Smooth muscle cell of the brain vasculature (primary cell): Measurements from ENCODE around the gene CCDC6.
A peak's percentile ranks its signal among the peaks of the same experiment; 100 is the strongest.
"Not testable (repeated sequence)": the region's sequence is repeated elsewhere in the genome, so short reads cannot be mapped to it uniquely, and the experiment has no call there.

Experiments
- DNase-seq: peaks from one replicate; pipeline ENCODE4 v3.0.0-alpha.2; 2012; ENCODE audit warnings: low read depth, low spot score

The CCDC6 gene

DNA sequence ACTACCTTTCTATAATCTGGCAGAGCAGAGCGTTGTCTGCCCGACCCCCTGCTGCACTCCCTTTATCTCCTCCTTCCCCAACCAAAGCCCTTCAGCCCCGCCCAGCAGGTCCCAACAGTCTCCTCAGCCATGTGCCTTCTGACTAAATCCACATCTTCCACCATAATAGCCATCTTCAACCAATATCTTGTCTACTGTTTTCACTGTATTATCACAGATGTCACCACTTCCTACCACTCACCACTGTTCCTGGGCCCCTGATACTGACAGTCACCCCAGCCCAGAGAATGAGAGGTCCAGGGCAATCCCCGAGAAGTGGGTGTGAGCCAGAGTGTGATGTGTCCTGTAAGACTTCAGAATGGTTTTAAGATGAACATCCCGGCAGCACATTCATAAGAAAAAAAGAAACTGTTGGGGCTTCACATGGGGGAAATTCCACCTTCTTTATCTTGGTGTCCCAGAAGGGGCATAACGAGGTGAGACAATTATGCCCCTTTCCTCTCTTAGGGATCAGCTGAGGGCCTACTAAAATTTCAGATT, 25.3 kb downstream of the CCDC6 start:
- no peak for DNase-seq

DNA sequence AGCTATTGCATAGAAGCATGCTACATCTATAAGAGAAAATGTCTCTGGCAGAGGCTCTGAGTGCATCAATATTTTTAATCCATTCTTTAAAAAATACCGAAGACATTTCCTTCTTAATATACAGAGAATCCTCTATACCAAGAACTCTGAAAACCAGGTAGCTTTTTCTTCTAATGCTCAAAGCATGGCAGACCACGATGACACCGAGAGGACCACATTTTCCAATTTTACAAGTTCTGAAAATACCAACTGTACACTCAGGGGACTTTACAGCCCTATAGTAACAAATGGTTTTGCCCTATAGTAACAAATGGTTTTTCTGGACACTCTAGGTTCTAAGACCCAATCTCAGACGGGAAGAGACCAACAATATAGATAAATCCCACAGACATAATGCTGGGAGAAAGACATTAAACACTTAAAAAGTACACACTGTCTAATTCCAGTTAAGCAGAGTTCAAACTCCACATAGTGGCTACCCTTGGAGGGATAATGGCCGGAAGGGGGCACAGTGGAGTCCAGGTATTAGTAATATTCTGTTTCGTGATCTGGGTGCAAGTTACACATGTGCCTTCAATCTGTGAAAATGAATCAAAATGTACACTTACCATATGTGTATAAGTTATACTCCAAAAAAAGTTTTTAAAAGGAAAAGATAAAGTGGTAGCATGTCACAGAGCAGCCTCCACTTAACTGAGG, 26.2 kb downstream of the CCDC6 start:
- DNase-seq = no peak

DNA sequence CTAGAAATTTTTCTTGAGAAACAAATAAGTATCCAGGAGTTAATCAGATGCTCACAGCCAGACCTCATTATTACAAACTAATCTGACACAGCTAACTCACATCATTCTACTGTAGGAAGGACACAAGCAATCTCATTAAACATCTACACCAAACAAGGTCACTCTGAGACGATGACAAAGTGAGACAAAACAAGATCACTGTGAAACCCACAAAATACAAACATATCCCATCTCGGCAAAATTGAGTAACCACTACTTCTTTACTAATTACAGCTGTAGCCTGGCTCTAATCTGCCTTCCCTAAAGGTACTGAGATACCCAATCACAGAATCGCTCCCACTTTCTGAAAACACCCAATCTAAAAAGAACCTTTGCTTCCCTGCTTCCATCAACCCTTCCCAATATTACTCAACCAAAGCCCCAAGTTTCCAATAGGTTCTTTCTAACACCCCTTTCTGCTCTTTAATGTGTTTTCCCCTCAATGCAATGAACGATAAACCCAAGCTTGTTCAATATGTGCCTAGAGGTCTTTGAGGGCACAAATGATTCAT, 26.9 kb downstream of the CCDC6 start:
- DNase-seq = no peak

DNA sequence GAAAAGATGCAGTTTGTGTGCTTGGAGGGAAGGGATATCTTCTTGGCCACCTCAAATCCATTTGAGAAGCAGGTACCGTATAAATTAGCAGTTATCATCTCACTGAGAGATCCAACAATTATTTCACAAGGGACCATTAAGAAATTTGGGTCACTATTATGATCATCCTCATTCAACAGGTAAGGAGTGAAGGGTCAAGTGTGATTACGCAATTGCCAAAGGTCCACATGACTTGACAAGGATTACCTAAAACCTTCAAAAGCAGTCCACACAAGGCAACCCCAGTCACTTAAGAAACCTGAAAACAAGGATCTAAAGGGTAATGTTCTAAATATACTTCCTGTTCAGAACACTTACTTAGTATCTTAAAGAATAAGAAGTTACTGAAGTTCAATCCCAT, 27.4 kb downstream of the CCDC6 start:
- DNase-seq = no peak

DNA sequence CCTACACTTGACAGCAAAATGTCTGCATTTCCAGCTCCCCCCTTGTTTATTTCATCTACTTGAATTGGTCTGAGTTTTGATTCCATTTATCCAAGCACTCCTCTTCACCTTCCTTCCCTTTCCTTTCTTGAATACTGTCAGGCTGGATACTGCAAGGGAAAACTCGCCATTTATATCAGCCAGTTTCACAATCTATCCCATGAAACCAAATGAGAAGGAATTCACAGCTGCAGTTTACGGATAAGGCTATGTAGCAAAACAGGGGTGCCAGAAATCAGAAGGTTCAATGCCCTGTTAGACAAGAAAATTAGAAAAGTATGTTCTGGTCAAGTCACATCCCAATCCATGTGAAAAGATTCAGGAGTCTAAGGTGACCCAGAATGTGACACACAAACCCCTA, 28.1 kb downstream of the CCDC6 start:
- DNase-seq = no peak

DNA sequence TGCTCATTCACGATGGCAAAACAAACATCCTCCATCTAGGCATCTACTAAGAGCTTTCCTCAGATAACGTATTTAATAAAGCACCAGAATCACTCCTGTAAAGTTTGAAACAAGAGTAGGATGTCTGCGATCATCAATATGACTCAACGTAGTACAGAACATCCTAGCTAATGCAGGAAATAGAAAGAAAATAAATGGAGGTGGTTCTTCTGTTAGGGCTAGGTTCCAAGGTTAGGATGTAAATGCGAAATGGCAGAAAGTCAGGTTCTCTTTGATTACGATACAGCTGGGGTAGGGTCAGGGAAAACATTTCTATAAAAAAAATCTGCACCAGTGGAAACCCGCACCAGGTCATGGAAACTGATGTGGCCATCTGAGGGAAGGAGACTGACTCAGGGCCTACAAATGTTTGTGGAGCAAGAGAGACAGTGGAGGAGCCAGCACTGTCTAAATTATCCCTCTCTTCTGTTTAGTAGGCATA, 29.1 kb downstream of the CCDC6 start:
- DNase-seq = no peak

DNA sequence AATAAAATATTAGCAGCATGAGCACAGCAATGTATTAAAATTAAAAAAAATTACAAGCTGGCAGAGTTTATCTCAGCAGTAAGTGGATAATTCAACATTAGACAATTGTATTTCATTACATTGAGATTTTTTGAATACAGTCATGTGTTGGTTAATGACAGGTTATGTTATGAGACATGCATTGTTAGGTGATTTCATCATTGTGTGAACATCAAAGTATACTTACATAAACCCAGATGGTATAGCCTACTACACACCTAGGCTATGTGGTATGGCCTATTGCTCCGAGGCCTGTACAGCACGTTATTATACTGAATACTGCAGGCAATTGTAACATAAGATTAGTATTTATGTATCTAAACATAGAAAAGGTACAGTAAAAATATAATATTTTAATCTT, 29.7 kb downstream of the CCDC6 start:
- no peak for DNase-seq

DNA sequence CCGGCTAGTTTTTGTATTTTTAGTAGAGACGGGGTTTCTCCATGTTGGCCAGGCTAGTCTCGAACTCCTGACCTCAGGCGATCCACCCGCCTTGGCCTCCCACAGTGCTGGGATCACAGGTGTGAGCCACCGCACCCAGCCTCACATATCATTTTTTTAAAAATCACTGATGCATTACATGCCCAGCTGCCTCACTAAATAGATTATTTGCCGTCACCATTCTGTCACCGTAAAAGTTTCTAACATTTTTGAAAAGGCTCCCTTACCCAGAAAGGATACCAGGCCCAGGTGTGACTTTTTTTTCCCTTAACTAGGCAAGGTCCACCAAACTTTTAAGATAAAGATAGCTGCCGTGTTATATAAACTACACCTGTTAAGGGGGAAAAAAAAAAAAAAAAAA, 30.1 kb downstream of the CCDC6 start:
- DNase-seq = not testable (repeated sequence)

DNA sequence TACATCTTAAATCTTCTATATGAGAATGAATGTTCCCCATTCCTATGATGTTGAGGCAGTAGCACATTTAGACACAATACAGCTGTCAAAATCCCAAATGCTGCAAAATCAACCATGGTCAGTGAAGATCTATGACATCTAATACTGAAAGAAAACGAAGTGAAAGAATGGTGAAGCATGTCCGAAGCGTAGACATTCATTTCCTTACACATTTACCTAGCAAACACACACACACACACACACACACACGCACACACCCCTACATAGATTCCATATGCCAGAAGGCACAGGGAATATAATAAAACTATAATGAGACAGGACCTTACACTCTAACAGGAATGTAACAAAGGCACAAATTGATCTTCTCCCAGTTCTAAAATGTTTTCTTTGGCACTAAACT, 32.5 kb downstream of the CCDC6 start:
- no peak for DNase-seq

DNA sequence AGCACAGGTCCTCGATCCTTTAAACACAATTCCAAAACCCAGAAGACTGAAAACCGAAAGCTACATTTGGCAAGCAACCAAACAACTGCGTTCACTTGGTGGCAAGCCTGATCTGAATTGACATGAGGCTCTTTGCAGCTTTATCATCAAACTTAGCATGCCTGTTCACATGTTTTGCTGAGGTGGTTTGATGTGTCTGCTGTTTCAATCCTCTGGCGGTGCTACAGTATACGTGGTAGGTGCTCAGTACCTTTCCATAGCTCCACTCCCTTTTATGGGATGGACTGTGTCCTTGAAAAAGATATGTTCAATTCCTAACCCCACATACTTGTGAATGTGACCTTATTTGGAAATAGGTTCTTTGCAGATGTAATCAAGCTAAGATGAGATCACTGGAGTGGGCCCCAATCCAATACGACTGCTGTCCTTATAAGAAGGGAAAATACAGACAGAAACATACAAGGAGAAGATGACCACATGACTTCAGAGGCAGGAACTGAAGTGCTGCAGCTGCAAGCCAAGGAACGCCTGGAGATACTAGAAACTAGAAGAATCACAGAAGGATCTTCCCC, 33.4 kb downstream of the CCDC6 start:
- DNase-seq = peak; percentile 3

DNA sequence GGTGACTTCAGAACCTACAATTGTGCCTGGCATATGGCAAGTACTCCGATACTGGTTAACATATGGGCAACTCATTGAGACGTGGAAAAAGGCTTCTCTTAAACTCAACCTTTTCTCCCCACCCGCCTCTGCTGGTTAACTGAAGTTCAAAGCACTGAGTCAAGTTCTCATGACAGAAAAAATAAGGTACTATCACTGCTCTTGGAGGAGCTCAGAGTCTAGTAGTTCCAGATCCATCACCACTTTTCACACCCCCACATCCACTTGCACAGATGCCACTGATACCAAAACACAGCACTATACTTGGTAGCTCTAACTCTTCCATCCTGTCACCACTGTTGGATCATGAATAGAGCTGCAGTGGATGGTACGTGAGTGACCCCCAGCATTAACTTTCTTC, 36.2 kb downstream of the CCDC6 start:
- no peak for DNase-seq

DNA sequence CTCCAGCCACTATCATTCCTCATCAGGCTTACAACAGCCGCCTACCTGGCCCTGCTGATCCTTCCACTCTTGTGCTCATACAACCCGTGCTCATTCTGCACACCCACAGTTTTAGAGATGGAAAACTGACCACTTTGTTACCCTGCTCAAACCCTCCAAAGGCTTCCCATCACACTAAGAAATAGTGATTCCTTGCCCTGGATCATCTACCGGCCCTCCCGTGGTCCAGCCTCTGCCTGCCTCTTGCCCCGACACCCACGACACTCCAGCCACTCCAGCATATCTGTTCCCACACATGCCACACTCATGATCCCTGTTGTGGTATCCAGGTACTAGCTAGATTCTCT, 36.8 kb downstream of the CCDC6 start:
- no peak for DNase-seq

DNA sequence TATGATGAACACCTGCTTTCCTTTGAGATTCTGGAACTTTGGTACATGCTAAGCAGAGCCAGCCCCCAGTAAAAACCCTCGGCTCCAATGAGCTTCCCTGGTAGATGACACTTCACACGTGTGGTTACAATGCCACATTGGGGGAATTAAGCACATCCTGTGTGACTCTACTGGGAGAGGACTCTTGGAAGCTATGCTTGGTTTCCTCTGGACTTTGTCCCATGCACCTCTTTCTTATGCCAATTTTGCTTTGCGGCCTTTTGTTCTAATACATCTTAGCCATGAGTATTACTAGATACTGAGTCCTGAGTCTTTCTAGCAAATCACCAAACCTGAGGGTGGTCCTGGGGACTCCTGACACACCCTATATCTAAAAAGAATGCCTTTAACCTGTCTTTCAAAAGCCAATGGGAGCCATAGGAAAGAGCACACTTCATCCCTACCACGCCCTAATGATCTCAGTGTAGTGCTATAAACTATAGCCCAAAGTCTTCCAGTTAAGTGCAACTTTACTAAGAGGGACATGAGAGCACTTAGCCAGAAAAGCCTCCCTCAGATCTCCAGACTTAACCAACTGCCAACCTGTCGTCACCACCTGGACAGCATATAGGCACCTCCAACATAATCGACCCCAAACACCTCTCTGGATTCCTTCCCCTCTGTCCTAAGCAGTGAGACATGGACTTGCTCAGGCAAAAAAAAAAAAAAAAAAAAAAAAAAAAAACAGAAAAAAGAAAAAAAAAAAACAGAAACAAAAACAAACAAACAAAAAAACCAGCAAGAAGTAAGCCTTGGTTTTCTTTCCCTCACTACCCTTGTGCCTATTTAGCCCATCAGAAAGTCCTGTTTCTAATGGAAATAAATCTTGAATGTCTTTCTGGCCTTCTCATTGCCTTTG, 37.4 kb downstream of the CCDC6 start:
- DNase-seq = no peak

DNA sequence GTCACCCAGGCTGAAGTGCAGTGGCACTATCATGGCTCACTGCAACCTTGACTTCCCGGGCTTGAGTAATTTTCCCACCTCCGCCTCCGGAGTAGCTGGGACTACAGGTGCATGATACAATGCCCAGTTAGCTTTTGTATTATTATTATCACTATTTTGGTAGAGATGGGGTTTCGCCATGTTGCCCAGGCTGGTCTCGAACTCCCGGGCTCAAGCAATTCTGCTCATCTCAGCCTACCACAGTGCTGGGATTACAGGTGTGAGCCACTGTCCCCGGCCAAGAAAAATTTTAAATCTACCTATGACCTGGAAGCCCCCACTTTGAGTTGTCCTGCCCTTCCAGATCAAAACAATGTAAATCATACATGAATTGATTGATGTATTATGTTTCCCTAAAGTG, 38.8 kb downstream of the CCDC6 start:
- DNase-seq = no peak

DNA sequence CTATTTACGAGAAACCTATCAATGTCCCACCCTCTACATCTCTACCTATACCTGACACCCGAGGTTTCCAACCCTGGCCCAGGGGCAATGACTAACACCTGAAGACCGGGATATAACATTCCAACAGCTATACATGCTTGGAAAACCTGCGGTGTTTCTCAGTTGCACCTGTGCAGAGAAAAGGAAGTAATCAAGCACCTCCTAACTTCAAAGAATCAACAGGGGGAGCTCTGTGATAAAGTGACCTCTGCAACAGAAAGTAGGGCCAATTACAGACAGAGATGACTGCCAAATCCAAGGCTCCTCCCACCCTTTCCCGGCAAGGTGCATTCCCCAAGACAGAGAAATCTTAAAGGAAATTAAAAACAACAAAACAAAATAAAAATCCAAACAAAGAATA, 41.3 kb downstream of the CCDC6 start:
- DNase-seq = no peak

DNA sequence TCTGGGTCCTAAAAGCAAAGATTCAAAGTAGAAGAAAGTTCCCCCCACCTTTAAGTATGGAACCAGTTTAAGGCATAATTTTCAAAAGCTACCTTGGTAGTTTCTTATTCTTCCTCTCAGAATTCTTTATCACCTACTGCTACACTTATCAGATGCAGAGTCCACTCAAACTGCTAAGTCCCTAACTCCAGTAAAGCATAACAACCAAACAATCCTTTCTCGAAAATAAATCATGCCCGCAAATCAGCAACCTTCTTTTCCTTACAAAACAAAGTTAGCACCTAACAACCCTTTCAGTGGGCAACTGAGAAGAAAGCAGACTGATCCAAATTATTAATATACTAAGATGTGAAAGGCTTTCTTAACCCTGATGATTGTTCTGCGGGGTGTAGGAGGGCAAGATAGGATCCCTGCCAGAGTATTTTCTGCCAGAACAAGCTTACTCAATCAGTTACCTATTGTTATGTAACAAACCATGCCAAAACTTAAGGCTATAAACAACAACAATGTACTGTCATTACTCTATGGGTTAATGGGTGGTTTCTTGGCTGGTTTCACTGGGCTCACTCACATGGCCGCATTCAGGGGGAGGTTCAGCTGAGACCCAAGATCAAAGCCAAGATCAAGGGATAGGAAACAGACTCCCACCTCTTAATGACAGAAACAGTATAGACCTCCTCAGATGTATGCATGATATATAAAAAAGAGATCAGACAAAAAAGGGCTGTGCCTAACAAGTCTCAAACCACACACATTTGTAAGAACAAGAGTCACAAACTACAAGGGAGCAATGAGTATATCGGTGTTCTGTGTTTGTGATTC, 42.0 kb downstream of the CCDC6 start:
- no peak for DNase-seq

DNA sequence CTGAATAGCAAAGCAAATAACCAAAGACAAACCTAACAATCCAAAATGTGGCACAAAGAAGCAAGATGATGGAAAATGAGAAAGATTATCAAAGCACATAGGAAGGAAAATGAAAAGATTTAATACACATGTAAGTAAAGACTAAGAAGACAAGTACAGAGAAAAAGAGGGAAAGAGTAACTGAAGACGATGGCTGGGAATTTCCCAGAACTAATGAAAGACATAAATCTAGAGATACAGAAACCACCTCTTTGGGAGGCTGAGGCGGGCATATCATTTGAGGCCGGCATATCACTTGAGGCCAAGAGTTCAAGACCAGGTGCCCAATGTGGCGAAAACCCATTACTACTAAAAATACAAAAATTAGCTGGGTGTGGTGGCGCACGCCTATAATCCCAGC, 46.8 kb downstream of the CCDC6 start:
- DNase-seq = no peak

DNA sequence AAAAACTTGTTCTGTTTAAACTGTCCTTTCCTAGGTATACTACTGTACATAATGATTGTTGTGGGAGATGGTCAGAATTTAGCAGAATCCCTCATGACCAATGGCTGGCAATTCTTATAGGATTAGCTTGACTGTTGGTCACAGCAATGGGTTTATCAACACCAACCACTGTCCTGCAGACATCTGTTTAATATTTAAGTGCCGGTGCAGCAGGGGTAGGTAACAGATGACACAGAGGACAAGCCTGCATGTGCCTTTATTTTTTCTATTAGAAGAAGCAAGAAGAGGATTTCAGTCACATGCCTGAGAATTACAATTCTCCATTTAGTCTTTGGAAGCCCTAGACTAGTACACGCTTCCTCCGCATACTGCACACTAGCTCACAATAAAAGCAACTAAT, 48.4 kb downstream of the CCDC6 start:
- DNase-seq = no peak

DNA sequence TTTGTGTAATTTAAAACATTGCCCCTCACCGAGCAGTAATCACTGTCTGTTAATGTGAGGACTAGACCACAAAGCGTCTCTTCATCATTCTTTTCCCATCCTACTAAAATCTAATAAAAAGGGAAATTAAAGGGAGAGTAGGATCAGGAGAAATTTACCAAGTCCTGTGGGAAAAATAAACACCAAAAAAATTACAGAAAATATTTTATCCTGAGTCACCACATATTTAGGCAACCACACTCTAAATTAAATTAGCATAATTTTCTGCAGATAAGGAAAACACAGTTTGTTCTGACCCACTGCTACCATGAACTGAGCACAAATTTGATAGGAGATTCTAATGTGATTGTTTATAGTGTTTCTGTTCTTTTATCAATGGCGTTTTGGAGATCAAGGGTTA, 49.3 kb downstream of the CCDC6 start:
- no peak for DNase-seq

DNA sequence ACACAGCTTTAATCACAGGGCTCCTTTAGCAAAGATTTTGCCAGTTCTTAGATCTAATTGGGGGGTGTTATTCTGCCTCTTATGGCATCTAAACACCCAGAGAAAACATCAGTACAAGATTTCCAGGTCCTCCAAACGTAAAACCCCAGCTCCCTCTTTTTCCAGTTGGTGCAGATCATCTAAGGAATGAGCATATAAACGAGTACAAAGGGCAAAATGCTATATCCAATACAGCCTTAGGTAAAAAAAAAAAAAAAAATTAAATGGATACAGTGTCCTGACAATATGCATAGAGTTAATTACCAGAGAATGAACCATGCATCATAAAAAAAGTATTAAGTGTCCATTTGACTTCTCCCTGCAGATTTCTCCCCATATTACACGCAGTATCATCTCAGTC, 50.3 kb downstream of the CCDC6 start:
- DNase-seq = no peak

DNA sequence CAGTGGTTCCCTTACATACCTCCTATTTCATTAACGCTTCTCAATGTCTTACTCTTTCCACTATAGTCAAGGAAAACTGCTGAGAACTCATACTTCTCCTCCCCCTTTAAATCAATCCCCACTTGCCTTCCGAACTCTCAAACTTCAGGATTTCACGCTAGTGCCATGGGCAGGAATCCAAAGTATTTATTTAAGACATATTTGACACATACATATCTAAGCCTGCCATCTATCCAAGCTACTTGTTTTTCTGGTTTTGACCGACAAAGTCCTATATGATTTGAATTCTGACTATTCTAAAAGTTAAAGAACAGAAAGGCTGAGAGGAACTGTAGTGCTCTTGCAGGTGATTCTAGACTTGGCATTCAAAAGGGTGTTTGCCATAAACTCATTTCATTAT, 51.8 kb downstream of the CCDC6 start:
- no peak for DNase-seq
